Stimulated activated naive CD4-positive, alpha-beta T cell (primary cell): ENCODE results near the gene SEMA5A.

Experiments used
- DNase-seq, 6 experiments: peaks; one replicate each; lab custom pipeline; 2025; lab: John Stamatoyannopoulos, UW

SEMA5A gene

GRCh38 chr5:9514968-9515367 lies 30.9 kb downstream of the SEMA5A start:
- DNase-seq = no peak

- no peak for DNase-seq
Measured at GRCh38 chr5:9513827-9514226, 32.0 kb downstream of the SEMA5A start.

- DNase-seq = no peak
Measured at GRCh38 chr5:9512457-9512856, 33.4 kb downstream of the SEMA5A start.

- DNase-seq = no peak
Measured at GRCh38 chr5:9507974-9508373, 37.9 kb downstream of the SEMA5A start.

- no peak for DNase-seq
Measured at GRCh38 chr5:9505225-9505624, 40.6 kb downstream of the SEMA5A start.

GRCh38 chr5:9502864-9503263 lies 43.0 kb downstream of the SEMA5A start:
- DNase-seq = no peak

GRCh38 chr5:9502050-9502834 lies 43.6 kb downstream of the SEMA5A start:
- DNase-seq = no peak

GRCh38 chr5:9500625-9501024 lies 45.2 kb downstream of the SEMA5A start:
- no peak for DNase-seq

- no peak for DNase-seq
Measured at GRCh38 chr5:9500193-9500592, 45.7 kb downstream of the SEMA5A start.

GRCh38 chr5:9499498-9499876 lies 46.4 kb downstream of the SEMA5A start:
- DNase-seq = no peak

- DNase-seq = no peak
Measured at GRCh38 chr5:9498541-9499497, 47.1 kb downstream of the SEMA5A start.

GRCh38 chr5:9497347-9497746 lies 48.5 kb downstream of the SEMA5A start:
- DNase-seq = no peak

GRCh38 chr5:9496801-9497200 lies 49.1 kb downstream of the SEMA5A start:
- no peak for DNase-seq

- DNase-seq = no peak
Measured at GRCh38 chr5:9495121-9495520, 50.8 kb downstream of the SEMA5A start.

- no peak for DNase-seq
Measured at GRCh38 chr5:9494301-9494700, 51.6 kb downstream of the SEMA5A start.

GRCh38 chr5:9490494-9491097 lies 55.3 kb downstream of the SEMA5A start:
- no peak for DNase-seq

- no peak for DNase-seq
Measured at GRCh38 chr5:9483779-9484178, 62.1 kb downstream of the SEMA5A start.

- DNase-seq = no peak
Measured at GRCh38 chr5:9483243-9483642, 62.6 kb downstream of the SEMA5A start.

- no peak for DNase-seq
Measured at GRCh38 chr5:9482381-9482780, 63.5 kb downstream of the SEMA5A start.

GRCh38 chr5:9480499-9480898 lies 65.4 kb downstream of the SEMA5A start:
- no peak for DNase-seq

GRCh38 chr5:9479990-9480389 lies 65.9 kb downstream of the SEMA5A start:
- no peak for DNase-seq

- DNase-seq = no peak
Measured at GRCh38 chr5:9479361-9479760, 66.5 kb downstream of the SEMA5A start.

- DNase-seq = no peak
Measured at GRCh38 chr5:9477537-9477936, 68.3 kb downstream of the SEMA5A start.
